ENCODE data around the gene CRADD.

DNA sequence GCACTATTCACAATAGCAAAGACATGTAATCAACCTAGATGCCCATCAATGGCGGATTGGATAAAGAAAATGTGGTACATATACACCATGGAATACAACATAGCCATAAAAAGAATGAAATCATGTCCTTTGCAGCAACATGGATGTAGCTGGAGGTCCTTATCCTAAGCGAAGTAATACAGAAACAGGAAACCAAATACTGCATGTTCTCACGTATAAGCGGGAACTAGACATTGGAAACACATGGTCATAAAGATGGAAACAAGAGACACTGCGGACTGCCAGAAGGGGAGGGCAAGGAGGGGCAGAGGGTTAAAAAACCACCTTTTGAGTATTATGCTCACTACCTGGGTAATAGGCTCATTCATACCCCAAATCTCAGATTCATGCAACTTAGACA lies 237.1 kb downstream of the CRADD start:
- TF ChIP-seq, protein P1, sequence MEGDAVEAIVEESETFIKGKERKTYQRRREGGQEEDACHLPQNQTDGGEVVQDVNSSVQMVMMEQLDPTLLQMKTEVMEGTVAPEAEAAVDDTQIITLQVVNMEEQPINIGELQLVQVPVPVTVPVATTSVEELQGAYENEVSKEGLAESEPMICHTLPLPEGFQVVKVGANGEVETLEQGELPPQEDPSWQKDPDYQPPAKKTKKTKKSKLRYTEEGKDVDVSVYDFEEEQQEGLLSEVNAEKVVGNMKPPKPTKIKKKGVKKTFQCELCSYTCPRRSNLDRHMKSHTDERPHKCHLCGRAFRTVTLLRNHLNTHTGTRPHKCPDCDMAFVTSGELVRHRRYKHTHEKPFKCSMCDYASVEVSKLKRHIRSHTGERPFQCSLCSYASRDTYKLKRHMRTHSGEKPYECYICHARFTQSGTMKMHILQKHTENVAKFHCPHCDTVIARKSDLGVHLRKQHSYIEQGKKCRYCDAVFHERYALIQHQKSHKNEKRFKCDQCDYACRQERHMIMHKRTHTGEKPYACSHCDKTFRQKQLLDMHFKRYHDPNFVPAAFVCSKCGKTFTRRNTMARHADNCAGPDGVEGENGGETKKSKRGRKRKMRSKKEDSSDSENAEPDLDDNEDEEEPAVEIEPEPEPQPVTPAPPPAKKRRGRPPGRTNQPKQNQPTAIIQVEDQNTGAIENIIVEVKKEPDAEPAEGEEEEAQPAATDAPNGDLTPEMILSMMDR (IDR thresholded peaks at IDR 0.05): no peak
- TF ChIP-seq POLR2A (IDR thresholded peaks at IDR 0.05): no peak
